Measurements from ENCODE around the gene OR10R2.
"Not testable (repeated sequence)": the region's sequence is repeated elsewhere in the genome, so short reads cannot be mapped to it uniquely, and the experiment has no call there.

OR10R2 gene, protein sequence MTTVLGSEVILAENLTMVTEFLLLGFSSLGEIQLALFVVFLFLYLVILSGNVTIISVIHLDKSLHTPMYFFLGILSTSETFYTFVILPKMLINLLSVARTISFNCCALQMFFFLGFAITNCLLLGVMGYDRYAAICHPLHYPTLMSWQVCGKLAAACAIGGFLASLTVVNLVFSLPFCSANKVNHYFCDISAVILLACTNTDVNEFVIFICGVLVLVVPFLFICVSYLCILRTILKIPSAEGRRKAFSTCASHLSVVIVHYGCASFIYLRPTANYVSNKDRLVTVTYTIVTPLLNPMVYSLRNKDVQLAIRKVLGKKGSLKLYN

DNA sequence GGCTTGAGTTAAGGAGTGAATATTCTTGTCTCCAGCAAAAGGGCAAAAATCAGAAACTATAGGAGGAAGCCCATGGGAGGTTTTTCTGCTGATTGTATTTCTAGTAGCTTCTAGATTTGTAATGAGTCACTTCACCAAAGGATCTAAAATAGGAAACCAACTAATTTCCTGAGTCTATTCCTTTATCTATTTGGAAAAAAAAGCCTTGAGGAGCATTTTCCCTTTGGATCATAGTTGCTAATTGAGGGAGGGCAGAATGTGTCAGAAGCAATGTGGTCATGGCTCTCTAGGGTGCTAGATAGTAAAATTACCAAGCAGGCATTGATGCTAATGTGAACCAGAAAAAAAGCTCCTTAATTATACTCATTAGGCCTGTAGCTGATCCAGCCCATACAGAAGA lies at the start of gene OR10R2:
TSS of gene OR10R2 (plus strand) at position 301 of the 400 bp plus-strand sequence. CDS start 106 bp downstream, outside the sequence.
- DNase-seq = no peak

DNA sequence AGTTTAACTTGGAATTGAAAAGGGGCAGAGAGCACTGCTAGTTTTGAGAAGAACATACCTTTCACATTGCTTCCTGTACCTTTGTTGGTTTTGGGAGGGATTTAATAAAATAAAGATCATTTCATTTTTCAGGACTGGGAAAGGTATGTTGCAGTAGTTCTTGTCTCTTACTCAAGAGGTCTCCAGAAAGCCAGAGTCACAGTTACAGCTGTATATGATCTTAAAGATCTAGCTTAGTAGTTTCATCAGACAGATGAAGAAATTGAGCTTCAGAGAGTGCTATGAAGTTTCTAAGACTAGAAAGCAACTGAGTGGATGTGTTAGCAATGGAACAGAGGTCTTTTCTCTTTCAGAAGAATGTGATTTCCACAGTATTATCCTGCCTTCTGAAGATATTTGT lies 47.0 kb upstream of the OR10R2 start:
- DNase-seq = no peak

DNA sequence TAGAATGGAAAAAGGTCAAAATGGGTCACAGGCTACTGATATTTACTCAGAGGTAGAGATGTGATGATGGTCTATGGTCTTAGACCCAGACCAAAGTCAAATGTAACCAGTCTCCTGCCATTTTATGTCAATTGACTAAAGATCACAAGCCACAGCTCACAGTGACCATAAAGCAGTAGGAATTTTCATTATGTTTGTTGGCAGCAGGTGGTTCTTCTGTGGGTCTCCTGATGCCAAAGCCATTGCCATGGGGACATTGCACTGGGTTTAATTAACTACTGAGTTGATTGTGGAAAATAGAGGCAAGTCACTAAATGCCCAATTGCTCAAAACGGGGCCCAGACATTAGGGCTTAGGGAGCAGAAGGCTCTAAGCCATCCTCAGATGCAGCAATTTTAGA lies 45.9 kb upstream of the OR10R2 start, which contains the start of gene OR10K2:
TSS of gene OR10K2 (minus strand) at position 101 of the 400 bp plus-strand sequence. CDS start 5,371 bp downstream, outside the sequence.
- DNase-seq = no peak

DNA sequence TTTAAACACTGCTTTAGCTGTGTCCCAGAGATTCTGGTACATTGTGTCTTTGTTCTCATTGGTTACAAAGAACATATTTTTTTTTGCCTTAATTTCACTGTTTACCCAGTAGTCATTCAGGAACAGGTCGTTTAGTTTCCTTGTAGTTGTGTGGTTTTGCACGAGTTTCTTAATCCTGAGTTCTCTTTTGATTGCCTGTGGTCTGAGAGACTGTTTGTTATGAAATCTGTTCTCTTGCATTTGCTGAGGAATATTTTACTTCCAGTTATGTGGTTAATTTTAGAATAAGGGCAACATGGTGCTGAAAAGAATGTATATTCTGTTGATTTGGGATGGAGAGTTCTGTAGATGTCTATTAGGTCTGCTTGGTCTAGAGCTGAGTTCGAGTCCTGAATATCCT lies 41.9 kb upstream of the OR10R2 start:
- DNase-seq = not testable (repeated sequence)

DNA sequence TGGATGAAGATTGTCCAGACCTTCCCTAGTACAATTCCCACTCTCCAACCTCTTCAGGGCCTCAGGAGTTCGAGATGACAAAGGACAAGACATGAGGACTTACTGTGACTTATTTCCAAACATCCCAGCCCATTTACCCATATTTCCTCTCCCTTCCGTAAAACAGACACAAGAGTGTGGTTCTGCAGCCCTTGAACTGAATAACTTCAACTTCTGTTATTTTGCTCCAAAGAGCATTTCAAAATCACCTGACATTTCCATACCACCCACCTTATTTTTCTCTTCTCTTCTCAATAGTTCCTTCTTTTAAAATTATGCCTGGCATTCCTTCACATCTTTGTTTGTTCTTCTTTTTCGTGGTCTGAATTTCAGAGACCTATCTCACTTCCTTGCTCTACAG lies 37.3 kb upstream of the OR10R2 start:
- no peak for DNase-seq

DNA sequence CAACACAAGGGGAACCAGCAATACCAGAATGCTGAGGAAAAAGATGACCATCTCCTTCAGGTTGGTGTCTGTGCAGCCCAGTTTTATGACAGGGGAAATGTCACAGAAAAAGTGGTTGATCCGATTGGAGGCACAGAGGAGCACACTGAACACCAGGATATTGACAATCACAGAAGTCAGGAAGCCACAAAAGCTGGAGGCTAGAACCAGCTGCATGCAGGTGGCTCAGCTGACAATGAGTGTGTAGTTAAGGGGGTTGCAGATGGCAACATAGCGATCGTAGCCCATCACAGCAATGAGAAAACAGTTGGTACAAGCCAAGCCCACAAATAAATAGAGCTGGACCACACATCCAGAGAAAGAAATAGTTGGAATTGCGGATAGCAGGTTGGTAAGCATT lies 26.6 kb upstream of the OR10R2 start:
- DNase-seq = no peak

DNA sequence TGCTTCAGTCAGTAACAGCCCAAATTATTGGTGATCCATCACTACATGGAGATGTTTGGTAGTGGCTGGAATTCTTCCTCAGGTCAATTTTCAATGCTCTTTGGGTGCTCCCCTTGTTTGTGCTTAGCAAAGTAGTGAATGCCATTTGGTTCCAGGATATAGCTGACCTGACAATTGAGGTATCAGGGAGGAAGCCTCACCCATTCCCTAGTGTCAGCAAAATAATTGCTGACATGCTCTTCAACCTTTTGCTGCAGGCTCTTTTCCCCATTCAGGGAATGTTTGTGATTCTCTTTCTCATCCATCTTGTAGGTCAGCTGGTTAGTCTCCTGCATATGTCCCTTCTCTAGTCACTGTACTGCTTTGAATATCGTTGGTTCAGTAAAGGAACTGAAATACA lies 17.5 kb upstream of the OR10R2 start:
- no peak for DNase-seq

DNA sequence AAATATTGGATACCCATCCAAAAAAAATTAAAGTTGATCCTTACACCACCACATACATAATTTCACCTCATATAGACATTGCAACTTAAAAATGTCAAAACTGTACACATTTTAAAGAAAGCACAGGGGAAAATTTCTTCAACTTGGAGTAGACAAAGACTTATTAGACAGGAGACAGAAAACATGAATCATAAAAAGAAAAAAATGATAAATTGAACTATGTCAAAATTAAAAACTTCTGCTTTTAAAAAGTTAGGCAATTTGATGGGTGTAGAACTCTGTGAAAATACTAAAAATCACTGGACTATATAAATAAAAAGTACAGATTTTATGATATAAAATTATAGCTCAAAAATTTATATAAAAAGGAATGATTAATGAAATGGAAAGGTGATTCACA lies 14.8 kb upstream of the OR10R2 start:
- DNase-seq = no peak

DNA sequence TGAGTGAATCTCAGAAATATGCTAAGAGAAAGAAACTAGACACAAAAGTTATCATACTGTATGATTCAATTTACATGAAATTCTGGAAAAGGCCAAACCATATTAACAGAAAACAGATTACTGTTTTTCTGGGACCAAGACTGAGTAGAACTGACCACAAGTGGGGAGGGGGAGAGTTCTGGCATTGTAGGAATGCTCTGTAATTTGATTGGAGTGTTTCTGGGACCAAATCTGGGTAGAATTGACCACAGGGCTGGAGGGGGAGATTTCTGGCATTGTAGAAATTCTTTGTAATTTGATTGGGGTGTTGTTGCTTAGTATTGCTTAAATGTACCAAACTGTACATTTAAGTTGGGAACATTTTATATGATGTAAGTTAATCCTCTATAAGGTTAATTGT lies 13.8 kb upstream of the OR10R2 start:
- DNase-seq = no peak

DNA sequence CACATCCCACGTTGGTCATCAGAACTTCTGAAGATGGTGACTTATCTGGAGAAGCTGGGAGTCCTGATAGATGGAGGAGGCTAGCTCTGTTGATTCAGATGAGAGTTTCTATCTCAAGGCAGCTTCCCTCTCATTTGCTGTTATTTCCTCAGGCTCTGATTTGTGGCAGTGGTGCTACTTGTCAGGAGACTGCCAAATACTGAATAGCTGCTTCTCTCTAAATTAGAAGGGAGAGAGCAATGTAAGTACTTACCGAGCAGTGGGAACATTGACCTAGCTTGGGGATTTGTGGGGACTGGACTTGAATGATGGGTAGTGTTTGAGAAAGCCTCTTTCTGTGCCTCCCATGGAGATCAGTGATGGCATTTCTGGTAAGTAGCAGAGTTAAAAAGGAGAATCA lies 10.5 kb upstream of the OR10R2 start, which contains the start of gene OR10K1:
TSS of gene OR10K1 (plus strand) at position 301 of the 400 bp plus-strand sequence. CDS start 3,728 bp downstream, outside the sequence.
- DNase-seq = no peak

DNA sequence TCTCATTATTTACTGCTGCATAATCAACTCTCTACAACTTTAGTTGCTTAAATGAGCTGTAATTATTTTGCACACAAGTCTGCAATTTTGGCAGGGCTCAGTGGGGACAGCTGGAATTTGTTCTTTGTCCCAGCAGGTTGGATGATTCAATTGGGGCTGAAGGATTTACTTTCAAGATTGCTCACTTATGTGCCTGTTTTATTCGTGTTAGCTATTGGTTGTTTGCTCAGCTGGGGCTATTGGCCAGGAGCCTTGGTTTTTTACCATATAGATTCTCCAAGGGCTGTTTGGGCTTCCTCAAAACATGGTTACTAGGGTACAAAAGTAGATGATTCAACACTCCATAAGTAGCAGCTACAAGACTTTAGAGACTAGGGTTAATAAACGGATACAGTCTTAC lies 13.4 kb downstream of the OR10R2 start:
- no peak for DNase-seq

DNA sequence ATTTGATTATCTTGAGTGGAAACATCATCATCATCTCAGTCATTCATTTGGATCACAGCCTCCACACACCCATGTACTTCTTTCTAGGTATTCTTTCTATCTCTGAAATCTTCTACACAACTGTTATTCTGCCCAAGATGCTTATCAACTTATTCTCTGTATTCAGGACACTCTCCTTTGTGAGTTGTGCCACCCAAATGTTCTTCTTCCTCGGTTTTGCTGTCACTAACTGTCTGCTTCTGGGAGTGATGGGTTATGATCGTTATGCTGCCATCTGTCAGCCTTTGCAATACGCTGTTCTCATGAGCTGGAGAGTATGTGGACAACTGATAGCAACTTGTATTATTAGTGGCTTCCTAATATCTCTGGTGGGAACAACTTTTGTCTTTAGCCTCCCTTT lies 19.3 kb downstream of the OR10R2 start:
- no peak for DNase-seq

DNA sequence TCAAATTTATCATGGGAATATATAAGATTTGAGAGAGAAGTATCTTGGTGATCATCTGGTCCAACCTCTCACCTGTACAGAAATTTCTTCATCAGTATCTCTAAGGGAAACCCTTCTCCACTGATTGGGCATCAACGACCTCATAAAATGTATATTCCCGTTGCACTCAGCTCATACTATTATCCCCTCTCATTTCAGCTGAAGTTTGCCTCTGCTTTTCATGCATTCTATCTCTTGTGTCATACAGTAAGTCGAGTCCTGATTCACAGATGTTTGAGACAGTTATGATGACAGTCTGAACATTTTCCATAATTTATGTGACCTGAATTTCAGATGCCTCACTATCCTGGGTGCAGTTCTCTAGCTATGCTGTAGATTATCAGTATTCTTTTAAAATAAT lies 21.0 kb downstream of the OR10R2 start:
- no peak for DNase-seq

DNA sequence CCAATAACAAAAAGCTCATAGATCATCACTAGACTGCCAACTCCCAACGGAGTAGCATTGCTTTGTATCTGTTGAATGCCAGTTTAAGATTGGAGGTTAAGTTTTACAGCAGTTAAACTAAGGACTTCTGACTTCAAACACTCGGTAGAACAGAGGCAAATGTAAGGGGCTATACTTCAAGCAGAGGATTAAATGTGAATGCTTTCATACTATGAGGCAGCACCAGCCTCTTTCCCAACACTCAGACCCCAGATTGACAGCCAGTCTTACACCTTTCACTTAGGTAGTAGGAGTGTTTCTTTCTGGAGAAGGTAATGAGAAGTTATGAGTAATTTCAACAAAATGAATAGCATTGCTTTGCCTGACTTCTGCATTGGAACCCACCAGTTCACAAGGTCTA lies 22.8 kb downstream of the OR10R2 start:
- DNase-seq = no peak

DNA sequence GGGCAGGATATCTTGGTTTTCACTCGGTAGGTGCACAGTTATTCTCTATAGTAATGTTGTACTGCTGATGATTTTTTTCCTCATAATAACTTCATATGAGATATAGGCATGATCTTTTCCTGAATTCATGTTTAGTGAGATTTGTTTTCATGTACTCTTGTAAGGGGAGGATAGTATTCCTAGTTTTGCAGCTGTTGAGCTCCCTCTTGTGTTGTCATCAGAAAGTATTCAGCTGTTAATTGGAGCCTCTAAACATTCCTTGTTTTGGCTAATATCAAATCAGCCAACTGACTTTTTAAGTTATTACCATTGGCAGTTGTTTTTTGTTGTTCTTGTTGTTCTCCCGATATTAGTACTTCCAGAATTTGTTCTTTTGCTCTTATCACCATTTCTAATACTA lies 24.4 kb downstream of the OR10R2 start:
- DNase-seq = no peak

DNA sequence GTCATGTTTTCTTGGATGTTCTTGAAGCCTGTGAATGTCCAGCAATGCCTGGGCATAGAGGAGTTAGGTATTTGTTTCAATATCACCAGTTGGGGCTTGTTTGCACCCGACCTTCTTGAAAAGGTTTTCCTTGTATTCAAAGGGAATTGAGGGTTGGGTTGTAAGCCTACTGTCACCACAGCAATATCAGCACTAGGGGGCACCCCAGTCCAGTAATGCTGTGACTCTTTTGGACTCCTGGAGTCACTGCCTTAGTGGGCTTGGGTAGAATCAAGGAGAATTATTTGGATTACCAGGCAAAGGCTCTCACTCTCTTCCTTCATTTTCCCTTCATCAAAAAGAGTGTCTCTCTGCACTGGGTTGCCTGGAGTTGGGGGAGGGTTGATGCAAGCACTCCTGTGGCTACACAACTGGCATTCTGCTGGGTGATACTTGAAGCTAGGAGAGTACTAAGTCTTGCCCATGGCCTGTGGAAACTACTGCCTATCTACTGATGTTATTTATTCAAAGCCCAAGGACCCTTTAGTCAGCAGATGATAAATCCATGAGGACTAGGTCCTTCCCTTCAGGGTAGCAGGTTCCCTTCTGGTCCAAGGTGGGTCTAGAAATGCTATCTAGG lies 34.5 kb downstream of the OR10R2 start:
- no peak for DNase-seq

DNA sequence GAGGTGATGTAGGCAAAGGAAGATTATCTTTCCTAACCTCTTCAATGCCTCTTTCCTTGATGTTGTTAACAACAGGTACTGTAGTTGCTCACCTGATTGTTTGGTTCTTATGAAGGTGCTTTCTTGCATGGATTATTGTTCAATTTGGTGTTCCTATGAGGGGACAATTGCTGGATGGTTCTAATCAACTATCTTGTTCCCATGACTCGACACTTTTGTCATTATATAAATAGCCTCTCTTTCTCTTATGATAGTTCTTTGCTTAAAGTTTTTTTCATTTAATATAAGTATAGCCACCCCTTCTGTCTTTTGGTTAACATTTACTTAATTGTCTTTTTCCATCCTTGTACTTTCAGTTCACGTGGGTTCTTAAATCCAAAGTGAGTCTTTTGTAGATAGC lies 35.5 kb downstream of the OR10R2 start:
- DNase-seq = no peak

DNA sequence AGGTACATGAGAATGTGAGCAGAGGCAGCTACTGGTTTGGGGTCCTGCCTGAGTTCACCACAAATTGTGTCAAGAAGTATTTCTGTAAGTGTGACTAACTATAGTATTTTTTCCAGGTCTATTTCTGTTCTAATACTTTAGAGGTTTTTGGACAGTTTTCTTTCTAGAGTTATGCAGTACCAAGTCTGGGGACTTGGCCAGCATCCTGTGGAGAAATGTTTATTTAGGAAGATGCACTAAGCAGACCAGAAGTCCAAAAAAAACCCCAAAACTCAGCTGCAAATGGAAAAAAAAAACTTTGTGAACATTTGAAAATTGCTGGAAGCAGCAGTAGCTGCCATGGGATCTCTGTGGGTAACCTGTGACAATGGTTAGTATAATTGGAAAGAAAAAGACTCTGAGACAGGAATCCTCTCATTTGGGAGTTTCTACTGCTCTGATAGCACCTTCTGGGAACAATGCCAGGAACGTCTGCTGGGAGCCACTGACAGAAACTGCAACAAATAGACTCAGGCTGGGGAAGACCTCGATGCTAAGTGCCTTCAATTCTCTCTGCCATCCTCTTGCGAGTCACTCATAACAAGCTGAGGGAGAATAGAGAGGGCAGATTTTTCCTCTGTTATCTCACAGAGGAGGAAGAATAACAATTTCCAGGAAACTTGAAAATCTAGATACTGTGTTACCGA lies 37.6 kb downstream of the OR10R2 start:
- no peak for DNase-seq

DNA sequence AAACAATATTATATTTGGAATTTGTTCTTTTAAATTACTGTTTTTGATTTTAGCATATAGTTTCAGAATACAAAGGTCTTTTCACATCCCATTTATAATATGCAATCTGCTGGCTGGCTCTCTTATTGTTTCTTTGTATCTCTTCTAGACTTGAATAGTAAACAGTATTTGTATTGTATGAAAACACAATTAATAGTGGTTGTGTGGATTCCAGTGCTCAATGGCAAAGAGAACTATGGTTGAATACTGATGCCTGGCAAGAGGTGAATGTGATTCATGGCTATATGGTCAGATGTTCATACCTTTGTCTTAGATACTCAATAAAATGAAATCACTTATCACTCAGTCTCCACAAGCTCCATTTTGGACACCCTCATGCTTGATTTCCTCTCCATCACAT lies 44.9 kb downstream of the OR10R2 start:
- no peak for DNase-seq

DNA sequence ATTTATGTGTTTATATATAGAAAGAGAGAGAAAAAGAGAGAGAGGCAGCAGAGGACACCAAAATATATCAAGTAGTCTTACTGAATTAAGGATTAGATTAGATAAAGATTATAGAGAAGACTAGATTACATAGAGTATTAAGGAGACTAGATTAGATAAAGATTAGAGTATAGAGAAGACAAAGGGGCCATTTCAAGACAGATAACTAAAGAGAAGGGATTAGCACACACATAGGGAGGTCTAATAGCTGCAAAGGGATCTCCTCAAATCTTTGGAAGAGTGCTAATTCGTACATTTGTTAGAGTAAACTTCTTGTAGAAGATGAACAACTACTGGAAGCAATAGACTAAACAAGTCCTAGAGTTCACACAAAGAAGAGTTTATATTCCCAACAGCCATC lies 48.0 kb downstream of the OR10R2 start:
- no peak for DNase-seq

DNA sequence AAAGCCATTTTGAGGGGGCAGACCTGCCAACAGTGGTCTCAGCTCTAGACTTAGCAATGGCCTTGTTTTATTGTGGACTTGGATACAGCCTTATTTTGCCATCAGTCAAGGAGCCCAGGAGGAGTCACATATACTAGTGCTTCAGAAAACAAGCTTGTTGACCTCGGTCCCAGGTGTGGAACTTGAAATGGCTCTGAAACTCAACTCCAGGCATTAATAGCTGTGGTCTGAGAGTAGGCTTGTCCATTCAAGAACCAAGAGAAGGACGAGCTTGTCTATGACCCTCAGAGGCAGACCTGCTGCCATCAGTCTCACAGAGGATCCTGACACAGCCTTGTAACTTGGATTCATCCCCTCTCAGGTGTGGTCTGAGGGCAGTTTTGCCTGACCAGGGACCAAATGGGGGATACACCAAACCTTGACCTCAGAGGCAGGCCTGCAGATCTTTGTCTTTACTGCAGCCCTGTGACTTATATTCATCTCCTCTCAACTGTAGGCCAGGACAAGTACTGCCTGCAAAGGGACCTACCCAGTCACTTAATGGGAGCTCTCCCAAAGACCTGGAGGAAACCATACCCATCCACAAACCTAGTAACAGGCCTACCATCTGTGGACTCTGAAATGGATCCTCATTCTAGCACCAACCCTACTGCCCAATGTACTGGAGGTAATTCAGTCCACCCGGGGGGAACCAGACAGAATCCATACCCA lies 49.1 kb downstream of the OR10R2 start:
- no peak for DNase-seq

DNA sequence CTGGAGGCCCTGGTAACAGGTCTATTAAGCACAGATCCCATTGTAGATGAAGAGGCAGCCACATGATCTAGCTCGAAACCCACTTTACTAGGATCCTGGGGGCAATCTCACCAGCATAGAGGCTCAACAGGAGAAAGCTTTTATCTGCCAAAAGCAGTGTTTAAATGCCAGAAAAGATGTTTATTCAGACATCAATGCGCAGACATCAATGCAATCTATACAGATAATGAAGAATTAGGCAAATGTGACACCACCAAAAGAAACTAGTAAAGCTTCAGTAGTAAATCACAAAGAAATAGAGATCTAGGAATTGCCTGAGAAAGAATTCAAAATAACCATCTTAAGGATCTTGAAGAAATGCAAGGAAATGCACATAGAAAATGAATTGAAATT lies 49.6 kb downstream of the OR10R2 start:
- no peak for DNase-seq

DNA sequence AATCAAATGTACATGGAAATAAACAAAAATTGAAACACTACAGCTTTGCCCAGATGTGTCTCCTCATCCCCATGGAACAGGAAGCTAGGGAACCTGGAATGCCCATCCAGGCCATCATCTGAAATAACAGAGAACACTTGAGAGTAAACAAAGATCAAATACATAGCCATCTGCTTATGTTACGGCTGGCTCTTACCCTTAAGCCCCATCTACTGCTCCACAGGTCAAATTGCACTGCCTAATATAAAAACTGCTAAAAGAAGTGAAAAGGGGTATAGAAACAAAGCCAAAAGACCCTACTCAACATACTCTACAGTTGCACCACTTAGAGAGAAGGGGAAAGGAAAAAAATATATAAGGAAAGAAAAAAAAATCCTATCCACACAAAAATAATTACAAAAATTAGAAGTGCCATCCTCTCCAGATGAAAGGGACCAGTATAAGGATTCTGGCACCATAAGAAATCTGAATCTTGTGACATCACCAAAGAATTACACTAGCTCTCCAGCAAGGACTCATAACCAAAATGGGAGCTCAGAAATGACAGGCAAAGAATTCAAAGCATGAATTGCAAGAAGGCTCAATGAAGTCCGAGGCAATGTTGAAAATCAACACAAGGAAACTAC lies 55.3 kb downstream of the OR10R2 start:
- DNase-seq = peak; percentile 6
